ENCODE results near the gene ARSJ.

The ARSJ gene

GRCh38 chr4:113969709-113970334, 9.6 kb downstream of the ARSJ start:
- no peak overlapping the region for H3K9ac ChIP-seq (ENCODE audit: low read length)
- 0 out of 2 replicates have a peak, but pooled peaks cover 4% of the 10 kb centered on the region for H3K9me3 ChIP-seq (ENCODE audit: low read length)
- H3K4me1 ChIP-seq (ENCODE audit: insufficient read depth, low read length, severe bottlenecking): no peaks in the 10 kb centered on the region
- no peaks in the 10 kb centered on the region for H3K9me2 ChIP-seq (ENCODE audit: low read depth, low read length)
- TF ChIP-seq CTCF (IDR thresholded peaks at IDR 0.05; ENCODE audit: low read length): no peak
- TF ChIP-seq EZH2 (IDR thresholded peaks at IDR 0.05; ENCODE audit: borderline replicate concordance, low read length): no peak
- H3K4me3 ChIP-seq (ENCODE audit: low read depth, low read length, poor library complexity, severe bottlenecking): no peak overlapping the region
- no peaks in the 10 kb centered on the region for H3K36me3 ChIP-seq (ENCODE audit: insufficient read depth, low read length)
- H3K4me2 ChIP-seq (ENCODE audit: low read length): no peak overlapping the region
- H2AFZ ChIP-seq (ENCODE audit: low read length): no peak overlapping the region
- H3K27me3 ChIP-seq (ENCODE audit: insufficient read depth, low read length): no peaks in the 10 kb centered on the region
- no peak overlapping the region for H3K27ac ChIP-seq (ENCODE audit: low read depth, low read length, poor library complexity, severe bottlenecking)
- H3F3A ChIP-seq (ENCODE audit: insufficient read depth, low read length): no peaks in the 10 kb centered on the region
- no peaks in the 10 kb centered on the region for H3K79me2 ChIP-seq (ENCODE audit: insufficient read depth, low read length)
- no peaks in the 10 kb centered on the region for H4K20me1 ChIP-seq (ENCODE audit: insufficient read depth, low read length)

GRCh38 chr4:113968473-113968872, 11.0 kb downstream of the ARSJ start:
- Histone ChIP-seq H3K27ac (ENCODE audit: low read depth, low read length, poor library complexity, severe bottlenecking) (no peak overlapping the region), H3K79me2 (ENCODE audit: insufficient read depth, low read length) (no peaks in the 10 kb centered on the region), H3K4me3 (ENCODE audit: low read depth, low read length, poor library complexity, severe bottlenecking) (no peak overlapping the region)

GRCh38 chr4:113967687-113968086, 11.8 kb downstream of the ARSJ start:
- TF ChIP-seq EZH2 (IDR thresholded peaks at IDR 0.05; ENCODE audit: borderline replicate concordance, low read length): no peak
- TF ChIP-seq CTCF (IDR thresholded peaks at IDR 0.05; ENCODE audit: low read length): no peak
- Histone ChIP-seq H3K27ac (ENCODE audit: low read depth, low read length, poor library complexity, severe bottlenecking) (no peak overlapping the region), H3K4me2 (ENCODE audit: low read length) (no peak overlapping the region), H3K4me3 (ENCODE audit: low read depth, low read length, poor library complexity, severe bottlenecking) (no peak overlapping the region), H3F3A (ENCODE audit: insufficient read depth, low read length) (no peaks in the 10 kb centered on the region), H3K36me3 (ENCODE audit: insufficient read depth, low read length) (no peaks in the 10 kb centered on the region), H3K9me2 (ENCODE audit: low read depth, low read length) (no peaks in the 10 kb centered on the region), H3K4me1 (ENCODE audit: insufficient read depth, low read length, severe bottlenecking) (no peaks in the 10 kb centered on the region), H3K79me2 (ENCODE audit: insufficient read depth, low read length) (no peaks in the 10 kb centered on the region), H3K27me3 (ENCODE audit: insufficient read depth, low read length) (no peaks in the 10 kb centered on the region), H3K9me3 (ENCODE audit: low read length) (no peaks in the 10 kb centered on the region), H4K20me1 (ENCODE audit: insufficient read depth, low read length) (no peaks in the 10 kb centered on the region), H3K9ac (ENCODE audit: low read length) (no peak overlapping the region), H2AFZ (ENCODE audit: low read length) (no peak overlapping the region)

More at GRCh38 chr4:113968473-113968872, 11.0 kb downstream of the ARSJ start:
- H3K9me3 ChIP-seq (ENCODE audit: low read length): no peaks in the 10 kb centered on the region
- no peak overlapping the region for H2AFZ ChIP-seq (ENCODE audit: low read length)
- no peaks in the 10 kb centered on the region for H3K27me3 ChIP-seq (ENCODE audit: insufficient read depth, low read length)
- no peaks in the 10 kb centered on the region for H3K36me3 ChIP-seq (ENCODE audit: insufficient read depth, low read length)
- no peak for TF ChIP-seq CTCF (IDR thresholded peaks at IDR 0.05; ENCODE audit: low read length)
- TF ChIP-seq EZH2 (IDR thresholded peaks at IDR 0.05; ENCODE audit: borderline replicate concordance, low read length): no peak
- H4K20me1 ChIP-seq (ENCODE audit: insufficient read depth, low read length): no peaks in the 10 kb centered on the region
- no peaks in the 10 kb centered on the region for H3K9me2 ChIP-seq (ENCODE audit: low read depth, low read length)
- no peak overlapping the region for H3K4me2 ChIP-seq (ENCODE audit: low read length)
- no peaks in the 10 kb centered on the region for H3F3A ChIP-seq (ENCODE audit: insufficient read depth, low read length)
- H3K4me1 ChIP-seq (ENCODE audit: insufficient read depth, low read length, severe bottlenecking): no peaks in the 10 kb centered on the region
- no peak overlapping the region for H3K9ac ChIP-seq (ENCODE audit: low read length)
